Breast epithelium (tissue), 3 donors: ENCODE measurements around the gene NBEAL1.

ENCODE experiments used
- POLR2A ChIP-seq: fragments of 450-650 bp; IDR thresholded peaks from one replicate; pipeline ENCODE4 v1.6.1; 2016; ENCODE audit warnings: antibody characterized with exemption, mild to moderate bottlenecking, moderate library complexity
- POLR2AphosphoS5 ChIP-seq, 3 donors: sonication (generic); formaldehyde crosslinking; IDR thresholded peaks; one replicate each; pipeline ENCODE4 v1.6.1; 2017; ENCODE audit warnings: antibody characterized with exemption in 3 of 3
- TF ChIP-seq, protein P1 (sequence below), 3 donors: fragments of 450-650 bp; IDR thresholded peaks; one replicate each; pipeline ENCODE4 v1.5.1; 2016 to 2017; ENCODE audit warnings: antibody characterized with exemption in 3 of 3, mild to moderate bottlenecking in 3 of 3, moderate library complexity in 3 of 3

- TF ChIP-seq, protein P1, sequence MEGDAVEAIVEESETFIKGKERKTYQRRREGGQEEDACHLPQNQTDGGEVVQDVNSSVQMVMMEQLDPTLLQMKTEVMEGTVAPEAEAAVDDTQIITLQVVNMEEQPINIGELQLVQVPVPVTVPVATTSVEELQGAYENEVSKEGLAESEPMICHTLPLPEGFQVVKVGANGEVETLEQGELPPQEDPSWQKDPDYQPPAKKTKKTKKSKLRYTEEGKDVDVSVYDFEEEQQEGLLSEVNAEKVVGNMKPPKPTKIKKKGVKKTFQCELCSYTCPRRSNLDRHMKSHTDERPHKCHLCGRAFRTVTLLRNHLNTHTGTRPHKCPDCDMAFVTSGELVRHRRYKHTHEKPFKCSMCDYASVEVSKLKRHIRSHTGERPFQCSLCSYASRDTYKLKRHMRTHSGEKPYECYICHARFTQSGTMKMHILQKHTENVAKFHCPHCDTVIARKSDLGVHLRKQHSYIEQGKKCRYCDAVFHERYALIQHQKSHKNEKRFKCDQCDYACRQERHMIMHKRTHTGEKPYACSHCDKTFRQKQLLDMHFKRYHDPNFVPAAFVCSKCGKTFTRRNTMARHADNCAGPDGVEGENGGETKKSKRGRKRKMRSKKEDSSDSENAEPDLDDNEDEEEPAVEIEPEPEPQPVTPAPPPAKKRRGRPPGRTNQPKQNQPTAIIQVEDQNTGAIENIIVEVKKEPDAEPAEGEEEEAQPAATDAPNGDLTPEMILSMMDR (IDR thresholded peaks at IDR 0.05), result no peak
- TF ChIP-seq POLR2A (no peak), POLR2AphosphoS5 (IDR thresholded peaks at IDR 0.05) (no peak)
Observed at GRCh38 chr2:203016716-203017115, 2.0 kb downstream of the NBEAL1 start.
